Gastroesophageal sphincter (tissue), 4 donors: ENCODE data around the gene DPM3. TPM values are rescaled to one million over a fixed set of nuclear protein-coding genes. Genes with fewer than 3 reads are reported as not detected.

Source experiments
- ATAC-seq: fragments of 150-250 bp; one replicate; pipeline ENCODE4 v1.9.1; 2016; ENCODE audit warnings: mild to moderate bottlenecking, moderate library complexity
- H3K27ac ChIP-seq, 4 donors: fragments of 200-600 bp; sonication (generic) in 3 of 4; 1 replicate in 3 of 4; 2 replicates in 1 of 4; pipeline ENCODE4 v1.5.1; 2016 to 2019
- H3K27me3 ChIP-seq: fragments of 200-600 bp; sonication (generic); one replicate; pipeline ENCODE4 v1.5.1; 2019
- H3K36me3 ChIP-seq, 2 donors: fragments of 200-600 bp; sonication (generic); one replicate each; pipeline ENCODE4 v1.5.1; 2019; ENCODE audit warnings: control low read depth in 1 of 2
- H3K4me1 ChIP-seq, 3 donors: fragments of 200-600 bp; sonication (generic); 1 replicate in 2 of 3; 2 replicates in 1 of 3; pipeline ENCODE4 v1.5.1; 2016 to 2019; ENCODE audit warnings: control low read depth in 2 of 3
- H3K4me3 ChIP-seq, 2 donors: fragments of 200-600 bp; sonication (generic); one replicate each; pipeline ENCODE4 v1.5.1; 2019; ENCODE audit warnings: mild to moderate bottlenecking in 1 of 2, moderate library complexity in 1 of 2
- H3K9me3 ChIP-seq, 3 donors: fragments of 200-600 bp; sonication (generic); one replicate each; pipeline ENCODE4 v1.5.1; 2017 to 2019; ENCODE audit warnings: control low read depth in 2 of 3
- CTCF ChIP-seq, 4 experiments: fragments of 200-600 bp in 2 of 4; fragments of 450-650 bp in 2 of 4; sonication (generic) in 1 of 4; IDR thresholded peaks; one replicate each; pipeline ENCODE4 v1.5.1; 2017 to 2019; ENCODE audit warnings: antibody characterized with exemption in 4 of 4, mild to moderate bottlenecking in 2 of 4, moderate library complexity in 2 of 4
- EP300 ChIP-seq: sonication (generic); formaldehyde crosslinking; IDR thresholded peaks from one replicate; pipeline ENCODE4 v1.6.1; 2017; ENCODE audit warnings: antibody characterized with exemption, mild to moderate bottlenecking
- POLR2A ChIP-seq, 2 donors: fragments of 450-650 bp; IDR thresholded peaks; one replicate each; pipeline ENCODE4 v1.6.1; 2017; ENCODE audit warnings: antibody characterized with exemption in 2 of 2, mild to moderate bottlenecking in 2 of 2, moderate library complexity in 1 of 2
- POLR2AphosphoS5 ChIP-seq: sonication (generic); formaldehyde crosslinking; IDR thresholded peaks from one replicate; pipeline ENCODE4 v1.6.1; 2017; ENCODE audit warnings: antibody characterized with exemption
- whole genome bisulfite sequencing, 2 donors: methylation state at CpG; one replicate each; pipeline ENCODE4 v1.1.5; 2018; ENCODE audit warnings: low coverage in 1 of 2; 5-methylcytosine and 5-hydroxymethylcytosine counted together
- total RNA-seq, 4 donors: library from RNA; depleted of rRNA; stranded (reverse); fragments of >200 nt; gene quantifications; one replicate each; pipeline ENCODE4 v1.1.0, GENCODE V29; 2016

DPM3 gene
- total RNA-seq, 4 donors from 2014 or later = 57.9 to 128 (median 87.7) TPM

GRCh38 chr1:155131285-155131684, 9.0 kb downstream of the DPM3 start:
- WGBS, 2 donors = 100% methylated on average over 2 of the region's 8 CpGs; no CpG with 5 or more reads in 1 of the 2 donors
- Histone ChIP-seq H3K9me3 (no peaks in the 10 kb centered on the region), H3K27ac (peak overlapping the region in 3 of 4 donors; percentile 84 to 99 (median 91)), H3K27me3 (no peaks in the 10 kb centered on the region), H3K36me3 (peaks cover 0 to 36% of the 10 kb centered on the region in 2 donors), H3K4me1 (peaks cover 0 to 94% (median 31%) of the 10 kb centered on the region in 3 donors), H3K4me3 (peak overlapping the region in 1 of 2 donors; percentile 83)
- ATAC-seq = no peak
- no peak for TF ChIP-seq CTCF (IDR thresholded peaks at IDR 0.05)
- TF ChIP-seq POLR2AphosphoS5 = peak; percentile 28
- no peak for TF ChIP-seq POLR2A (IDR thresholded peaks at IDR 0.05)
- no peak for TF ChIP-seq EP300

GRCh38 chr1:155130272-155131006, 9.9 kb downstream of the DPM3 start:
- 23 to 33% methylated on average over 3 to 6 of the region's 6 CpGs for WGBS, 2 donors
- no peak for ATAC-seq
- peaks cover 0 to 98% (median 39%) of the 10 kb centered on the region in 3 donors for H3K4me1 ChIP-seq
- peaks cover 0 to 36% of the 10 kb centered on the region in 2 donors for H3K36me3 ChIP-seq
- no peaks in the 10 kb centered on the region for H3K9me3 ChIP-seq
- no peaks in the 10 kb centered on the region for H3K27me3 ChIP-seq
- TF ChIP-seq EP300 (no peak), POLR2AphosphoS5 (no peak)
- H3K4me3 ChIP-seq = peak overlapping the region; percentile 55 to 83
- peak overlapping the region; percentile 41 to 99 (median 88) for H3K27ac ChIP-seq

GRCh38 chr1:155128755-155129473, 11.4 kb downstream of the DPM3 start:
- H3K4me3 ChIP-seq = peak overlapping the region; percentile 55 to 83
- peaks cover 0 to 29% of the 10 kb centered on the region in 2 donors for H3K36me3 ChIP-seq
- peaks cover 0 to 85% (median 30%) of the 10 kb centered on the region in 3 donors for H3K4me1 ChIP-seq
- WGBS, 2 donors = 17 to 20% methylated on average over 1 to 11 of the region's 14 CpGs
- no peaks in the 10 kb centered on the region for H3K27me3 ChIP-seq
- no peak for ATAC-seq
- no peaks in the 10 kb centered on the region for H3K9me3 ChIP-seq
- peak overlapping the region; percentile 41 to 99 (median 88) for H3K27ac ChIP-seq
- TF ChIP-seq POLR2AphosphoS5 (peak; percentile 22), EP300 (no peak)

- Histone ChIP-seq H3K27ac (peak overlapping the region; percentile 41 to 99 (median 88)), H3K9me3 (no peaks in the 10 kb centered on the region), H3K27me3 (no peaks in the 10 kb centered on the region), H3K4me3 (peak overlapping the region; percentile 55 to 83), H3K4me1 (peaks cover 0 to 78% (median 30%) of the 10 kb centered on the region in 3 donors), H3K36me3 (peaks cover 0 to 21% of the 10 kb centered on the region in 2 donors)
- WGBS, 2 donors = 5 to 7% methylated on average over 5 to 6 of the region's 17 CpGs
- ATAC-seq = peak; percentile 0
- TF ChIP-seq POLR2AphosphoS5 (no peak), EP300 (no peak), CTCF (IDR thresholded peaks at IDR 0.05) (no peak), POLR2A (IDR thresholded peaks at IDR 0.05) (no peak)
Observed at GRCh38 chr1:155127967-155128754, 12.2 kb downstream of the DPM3 start.

GRCh38 chr1:155127105-155127966, 13.0 kb downstream of the DPM3 start, which contains the start of gene EFNA1:
EFNA1 (plus strand) TSS chr1:155127876; CDS start chr1:155127978, 102 bp downstream.
- H3K9me3 ChIP-seq = no peaks in the 10 kb centered on the region
- ATAC-seq = peak; percentile 63
- TF ChIP-seq CTCF (IDR thresholded peaks at IDR 0.05) (no peak), POLR2AphosphoS5 (peak; percentile 76), POLR2A (IDR thresholded peaks at IDR 0.05) (peak; percentile 53 to 79), EP300 (no peak)
- peak within 1 kb of the TSS; percentile 41 to 99 (median 88) for H3K27ac ChIP-seq
- WGBS, 2 donors = 0% methylated on average over 1 to 9 of the region's 76 CpGs
- H3K4me3 ChIP-seq = peak within 1 kb of the TSS; percentile 55 to 83
- H3K4me1 ChIP-seq = peaks cover 0 to 69% (median 30%) of the 10 kb centered on the region in 3 donors
- peaks cover 0 to 13% of the 10 kb centered on the region in 2 donors for H3K36me3 ChIP-seq
- H3K27me3 ChIP-seq = no peaks in the 10 kb centered on the region
